Right renal cortex interstitium (tissue), 3 donors: ENCODE results near the gene NT5E. TPM values are rescaled to one million over a fixed set of nuclear protein-coding genes. Genes with fewer than 3 reads are reported as not detected.
A peak's percentile ranks its signal among the peaks of the same experiment; 100 is the strongest.
"Not testable (repeated sequence)": the region's sequence is repeated elsewhere in the genome, so short reads cannot be mapped to it uniquely, and the experiment has no call there.

Experiments
- DNase-seq, 3 donors: peaks; one replicate each; pipeline ENCODE4 v3.0.0-alpha.2; 2013; ENCODE audit warnings: low read depth in 3 of 3, low spot score in 2 of 3
- polyA plus RNA-seq, 3 donors: library from polyadenylated mRNA; unstranded; fragments of 120-200 nt; gene quantifications; one replicate each; pipeline ENCODE4 v1.2.1, GENCODE V29; 2013; ENCODE audit not compliant: insufficient read length in 3 of 3

NT5E gene
- 1 to 10 TPM; 3.7 to 5.5 (median 4.8) TPM for polyA plus RNA-seq

GRCh38 chr6:85449818-85450759, at the start of gene NT5E:
Gene NT5E (plus strand): TSS chr6:85450083. CDS start chr6:85450140, 57 bp downstream.
- peak in 2 of 3 donors; percentile 10 to 12 for DNase-seq

DNA sequence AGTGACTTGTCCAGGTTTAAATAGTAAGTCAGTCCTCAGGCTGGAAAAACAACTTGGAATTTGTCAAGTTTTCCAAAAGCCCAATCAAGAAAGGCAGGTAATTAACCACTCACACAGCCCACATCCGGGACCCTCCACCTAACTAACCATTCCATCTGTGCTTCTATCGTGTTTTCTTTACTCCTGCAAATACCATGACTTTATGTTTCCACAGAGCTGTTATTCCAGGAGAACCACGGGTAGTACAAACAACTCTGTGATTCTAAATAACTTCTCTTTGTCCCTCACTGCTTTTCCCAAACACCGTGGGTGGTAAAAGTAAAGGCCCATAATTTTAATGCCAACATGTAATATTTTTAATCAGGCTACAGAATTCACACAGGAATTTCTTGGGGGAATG, 49.6 kb upstream of the NT5E start:
- no peak for DNase-seq

DNA sequence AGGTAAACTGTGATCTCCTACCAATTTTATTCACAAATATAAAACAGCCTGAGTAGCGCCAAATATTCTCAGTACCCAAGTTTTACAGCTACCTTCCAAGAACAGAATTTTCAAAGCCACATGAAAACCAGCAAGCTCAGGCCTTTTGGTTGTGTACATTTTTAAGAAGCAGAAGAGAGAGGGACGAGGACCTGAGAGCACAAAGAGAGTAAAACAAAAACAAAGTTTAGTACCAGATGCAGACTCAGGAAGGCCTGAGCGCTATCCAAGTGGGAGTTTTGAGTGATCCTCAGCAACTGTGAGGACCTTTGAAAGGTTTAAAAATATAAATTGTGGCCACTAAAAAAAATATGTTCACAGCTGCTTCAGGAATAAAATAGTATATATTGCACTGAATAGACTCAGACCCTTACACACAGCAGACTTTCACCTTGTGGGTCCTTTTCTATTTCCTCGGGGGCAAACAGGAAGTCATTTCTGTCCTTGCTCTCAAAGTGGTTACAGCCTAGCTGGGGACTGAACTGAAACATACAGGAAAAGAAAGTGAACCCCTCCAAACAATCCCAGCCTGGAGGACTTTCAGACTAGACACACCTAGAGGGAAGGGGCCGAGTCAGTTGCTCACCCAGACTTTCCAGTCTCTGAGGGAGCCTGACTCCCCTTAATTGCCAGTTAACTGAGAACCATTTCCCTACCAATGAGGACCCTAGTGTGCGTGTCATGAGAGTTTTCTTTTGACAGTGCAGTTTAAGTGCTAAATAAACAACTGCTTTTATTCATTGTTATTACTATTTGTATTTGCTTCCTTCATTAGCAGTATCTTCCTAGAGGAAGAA, 48.5 kb upstream of the NT5E start:
- no peak for DNase-seq

- no peak for DNase-seq
These were observed 47.8 kb upstream of the NT5E start for GRCh38 chr6:85402071-85402470.

DNA sequence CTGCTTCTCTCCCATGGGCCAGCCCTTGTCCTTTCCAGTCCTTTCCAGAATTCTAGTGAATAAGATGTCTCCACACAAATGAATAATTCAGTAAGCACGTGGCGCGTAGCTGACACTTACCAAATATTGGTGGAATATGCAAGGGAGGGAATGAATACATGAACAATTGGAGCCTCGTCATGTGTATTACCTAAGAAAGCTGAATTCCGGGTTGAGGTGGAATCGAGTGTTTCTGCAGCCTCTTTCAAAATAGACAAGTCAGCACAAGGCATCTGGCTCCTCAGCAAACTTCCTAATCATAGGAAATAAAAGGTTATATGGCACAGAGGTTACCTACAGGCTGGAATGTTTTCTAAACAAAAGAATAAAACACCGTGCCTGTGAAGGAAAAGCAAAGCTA, 47.0 kb upstream of the NT5E start:
- no peak for DNase-seq

DNA sequence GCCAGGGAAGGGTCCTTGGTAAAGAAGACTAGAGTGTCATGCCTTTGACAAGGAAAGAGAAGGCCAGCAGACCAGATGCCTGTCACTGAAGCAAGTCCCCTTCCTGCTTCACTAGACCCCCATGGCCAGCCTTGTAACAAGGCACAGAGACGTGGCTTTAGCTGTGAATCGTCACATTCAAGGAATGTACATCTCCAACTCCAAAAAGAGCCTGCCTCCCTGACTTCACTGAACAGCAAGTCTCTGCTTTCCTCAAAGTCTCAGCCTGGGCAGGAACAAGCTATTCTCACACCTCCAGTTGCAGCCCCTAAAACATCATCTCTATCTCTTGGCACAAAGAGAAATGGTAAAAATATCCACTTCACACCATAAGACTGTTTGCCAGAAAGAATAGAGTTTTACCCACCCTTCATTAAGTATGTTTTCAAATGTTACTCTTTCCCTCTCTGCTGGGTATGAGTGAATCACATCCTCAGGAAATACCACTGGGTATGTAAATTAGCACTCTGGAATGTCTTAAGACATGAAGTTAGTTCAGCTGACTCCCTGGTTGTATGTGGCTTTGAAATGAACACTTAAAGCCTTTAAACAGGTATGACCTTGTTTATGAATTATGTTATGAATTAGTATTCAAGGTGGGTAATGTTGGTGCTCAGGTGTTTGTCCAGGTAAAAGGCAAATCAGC, 46.4 kb upstream of the NT5E start:
- no peak for DNase-seq

DNA sequence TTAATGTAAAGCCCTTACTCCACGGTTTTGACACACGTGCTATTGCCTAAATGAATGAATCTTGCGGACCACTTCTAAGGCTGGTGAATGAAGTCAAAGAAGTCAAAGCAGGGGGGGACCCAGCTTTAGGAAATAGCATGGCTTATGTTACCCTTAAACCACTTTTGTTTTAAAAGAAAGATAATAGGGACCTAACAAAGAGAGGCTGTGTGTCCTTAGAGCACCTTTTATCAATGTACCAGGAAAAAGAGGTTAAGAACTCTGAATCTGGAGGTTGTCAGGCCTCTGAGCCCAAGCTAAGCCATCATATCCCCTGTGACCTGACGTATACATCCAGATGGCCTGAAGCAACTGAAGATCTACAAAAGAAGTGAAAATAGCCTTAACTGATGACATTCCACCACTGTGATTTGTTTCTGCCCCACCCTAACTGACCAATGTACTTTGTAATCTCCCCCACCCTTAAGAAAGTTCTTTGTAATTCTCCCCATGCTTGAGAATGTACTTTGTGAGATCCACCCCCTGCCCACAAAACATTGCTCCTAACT, 45.8 kb upstream of the NT5E start:
- not testable (repeated sequence) for DNase-seq

DNA sequence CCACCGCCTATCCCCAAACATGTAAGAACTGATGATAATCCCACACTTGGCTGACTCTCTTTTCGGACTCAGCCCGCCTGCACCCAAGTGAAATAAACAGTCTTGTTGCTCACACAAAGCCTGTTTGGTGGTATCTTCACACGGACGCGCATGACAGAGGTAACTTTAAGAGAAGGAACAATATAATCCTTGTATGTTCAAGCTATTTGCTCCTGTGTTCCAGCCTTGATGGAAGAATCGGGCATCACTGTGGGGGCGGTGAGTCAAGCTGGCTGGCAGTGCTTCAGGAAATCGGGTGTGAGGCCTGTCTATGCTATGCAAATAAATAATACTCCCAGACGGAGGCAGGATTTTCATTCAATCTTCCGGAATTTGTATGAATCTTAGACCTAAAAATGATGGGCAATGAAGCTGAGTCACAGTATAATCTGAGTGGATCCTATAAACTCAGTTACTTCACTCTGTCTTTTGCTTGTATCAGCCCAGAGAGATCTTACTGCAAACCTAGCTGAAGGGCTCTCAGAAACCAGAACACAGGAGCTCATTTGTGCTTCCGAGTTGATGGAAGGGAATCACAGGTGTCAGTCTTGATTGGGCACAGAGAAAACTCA, 45.2 kb upstream of the NT5E start:
- DNase-seq = no peak

GRCh38 chr6:85405175-85405852, 44.6 kb upstream of the NT5E start:
- DNase-seq = no peak

GRCh38 chr6:85405853-85406198, 44.1 kb upstream of the NT5E start:
- DNase-seq = no peak

- no peak for DNase-seq
These were observed 43.2 kb upstream of the NT5E start for GRCh38 chr6:85406641-85407075.

GRCh38 chr6:85408039-85408438, 41.8 kb upstream of the NT5E start:
- DNase-seq = no peak

- no peak for DNase-seq
These were observed 36.9 kb upstream of the NT5E start for GRCh38 chr6:85412911-85413430.

- no peak for DNase-seq
These were observed 33.8 kb upstream of the NT5E start for GRCh38 chr6:85416049-85416448.

DNA sequence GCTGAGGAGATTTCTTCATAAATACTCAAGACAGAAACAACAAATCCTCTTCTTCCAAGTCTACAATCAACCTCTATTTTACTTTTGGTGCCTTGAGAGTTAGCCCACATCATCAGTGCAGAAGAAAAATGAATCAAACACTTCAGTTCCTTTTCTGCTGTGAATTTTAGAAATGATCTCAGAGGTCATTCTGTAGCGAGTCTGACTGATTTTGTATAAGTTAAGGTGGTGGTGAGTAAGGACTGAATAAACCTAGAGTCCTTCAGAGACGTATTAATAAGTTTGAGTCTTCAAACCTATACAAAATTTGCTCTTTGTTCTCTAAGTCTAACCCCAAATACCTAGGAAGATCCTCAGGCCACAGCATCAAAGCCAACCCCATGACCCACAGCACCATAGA, 33.1 kb upstream of the NT5E start:
- no peak for DNase-seq

DNA sequence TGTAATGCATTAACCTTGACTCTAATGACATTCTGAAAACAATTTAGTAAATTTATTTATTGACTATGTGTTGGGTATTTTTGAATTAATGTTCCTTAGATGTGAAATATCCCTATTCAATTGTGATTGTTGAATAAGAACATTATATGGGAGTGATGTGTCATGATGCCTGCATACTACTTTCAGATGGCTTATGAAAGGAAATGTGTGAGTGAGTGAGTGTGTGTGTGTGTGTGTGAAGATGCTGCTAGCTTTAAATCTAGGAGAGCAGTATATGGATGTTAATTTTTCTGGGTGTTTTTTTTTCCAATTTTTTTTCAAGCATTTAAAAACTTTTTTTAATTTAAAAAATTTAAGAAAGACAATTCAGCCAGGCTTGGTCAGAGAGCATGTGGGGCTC, 32.5 kb upstream of the NT5E start:
- no peak for DNase-seq

DNA sequence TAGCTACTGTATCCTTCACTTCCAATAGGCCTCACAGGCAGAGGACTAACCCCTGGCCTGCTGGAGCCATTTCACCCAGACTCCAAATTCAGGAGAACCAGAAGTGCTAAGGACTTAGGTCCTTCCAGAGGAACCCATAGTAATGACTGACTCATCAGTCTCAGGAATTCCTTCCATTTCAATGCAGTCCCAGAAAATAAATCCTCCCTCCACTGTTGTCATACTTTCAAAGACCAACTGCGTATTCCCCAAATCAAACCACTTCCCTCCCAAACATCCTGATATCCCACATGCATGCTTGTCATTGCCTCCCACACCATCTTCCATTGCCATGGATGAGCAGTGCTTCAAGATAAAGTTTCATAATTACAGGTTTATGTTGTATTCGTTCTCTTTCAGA, 31.8 kb upstream of the NT5E start:
- no peak for DNase-seq

DNA sequence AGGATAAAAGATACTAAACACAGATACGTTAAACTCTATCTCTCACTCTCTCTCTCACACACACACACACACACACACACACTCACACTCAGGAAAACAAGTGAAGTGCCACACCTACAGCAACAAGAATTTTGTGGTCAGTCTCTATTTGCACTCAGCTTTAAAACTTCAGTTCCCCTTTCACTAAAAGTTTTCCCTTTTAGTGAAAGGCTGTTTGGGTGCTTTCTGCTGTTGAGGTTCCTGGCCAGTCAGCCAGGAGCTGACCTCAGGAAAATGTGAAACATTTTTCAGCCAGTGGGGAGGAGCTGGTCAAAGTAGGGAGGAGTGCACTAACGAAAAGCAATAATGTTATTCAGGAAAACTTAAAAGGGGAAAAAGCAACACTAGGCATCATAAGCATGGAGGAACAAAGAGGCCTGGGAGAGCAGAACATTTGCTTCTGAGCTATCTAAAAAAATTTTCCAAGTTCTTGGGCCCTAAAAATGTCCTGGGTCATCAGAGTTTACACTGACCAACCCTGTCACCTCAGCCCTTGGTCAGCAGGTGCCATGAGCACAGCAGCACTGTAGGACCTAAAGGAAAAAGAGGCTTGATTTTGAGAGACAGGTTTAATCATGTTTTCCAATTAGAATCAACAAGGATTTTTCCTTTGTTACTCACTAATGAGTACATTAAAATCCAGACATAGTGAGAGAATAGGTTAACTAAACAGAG, 30.7 kb upstream of the NT5E start:
- no peak for DNase-seq

DNA sequence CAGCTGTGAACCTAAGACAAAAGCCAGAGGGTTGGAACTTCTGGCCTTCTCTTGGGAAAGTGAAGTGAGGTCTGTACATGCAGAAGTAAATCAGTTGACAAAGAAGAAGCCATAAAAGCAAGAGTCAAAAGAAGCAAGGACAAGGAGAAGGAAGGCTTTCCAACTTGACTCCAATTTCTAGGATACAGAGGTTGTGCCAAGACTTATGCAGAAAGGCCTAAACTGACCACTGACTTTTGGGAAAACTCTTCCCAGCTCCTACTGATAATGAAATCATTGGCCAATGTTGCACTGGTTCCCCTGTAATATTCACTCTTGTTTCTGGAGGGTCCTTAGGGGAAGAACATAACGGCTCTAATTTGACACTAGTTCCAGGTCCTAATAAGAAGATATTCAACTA, 29.3 kb upstream of the NT5E start:
- no peak for DNase-seq
